Tibial nerve (tissue), 4 donors: ENCODE data around the gene CSF3. TPM values are rescaled to one million over a fixed set of nuclear protein-coding genes. Genes with fewer than 3 reads are reported as not detected.

ENCODE experiments used
- DNase-seq, 2 donors: peaks; one replicate each; pipeline ENCODE4 v3.0.0-alpha.2; 2019; ENCODE audit warnings: low spot score in 2 of 2
- H3K27ac ChIP-seq, 4 donors: fragments of 200-600 bp; sonication (generic) in 3 of 4; one replicate each; pipeline ENCODE4 v1.5.1; 2017 to 2019; ENCODE audit warnings: mild to moderate bottlenecking in 1 of 4
- H3K27me3 ChIP-seq, 2 donors: fragments of 200-600 bp; sonication (generic) in 1 of 2; one replicate each; pipeline versions ENCODE4 v1.5.1 to v1.6.0; 2017 to 2019
- H3K36me3 ChIP-seq, 3 donors: fragments of 200-600 bp; sonication (generic); one replicate each; pipeline ENCODE4 v1.5.1; 2018 to 2019
- H3K4me1 ChIP-seq, 4 donors: fragments of 200-600 bp; sonication (generic) in 3 of 4; one replicate each; pipeline ENCODE4 v1.5.1; 2017 to 2019
- H3K4me3 ChIP-seq, 4 donors: fragments of 200-600 bp; sonication (generic) in 3 of 4; one replicate each; pipeline ENCODE4 v1.5.1; 2017 to 2019; ENCODE audit warnings: mild to moderate bottlenecking in 1 of 4, moderate library complexity in 1 of 4
- H3K9me3 ChIP-seq, 4 donors: fragments of 200-600 bp; sonication (generic) in 3 of 4; one replicate each; pipeline ENCODE4 v1.5.1; 2017 to 2019
- EP300 ChIP-seq, 2 donors: sonication (generic); formaldehyde crosslinking; IDR thresholded peaks; one replicate each; pipeline ENCODE4 v1.6.1; 2017; ENCODE audit warnings: antibody characterized with exemption in 2 of 2, mild to moderate bottlenecking in 1 of 2
- POLR2A ChIP-seq, 2 donors: fragments of 450-650 bp; IDR thresholded peaks; one replicate each; pipeline ENCODE4 v1.6.1; 2017; ENCODE audit warnings: antibody characterized with exemption in 2 of 2, mild to moderate bottlenecking in 2 of 2, moderate library complexity in 2 of 2
- WGBS, 2 donors: methylation state at CpG; one replicate each; pipeline ENCODE4 v1.1.5; 2018; 5-methylcytosine and 5-hydroxymethylcytosine counted together
- total RNA-seq, 4 donors: library from RNA; depleted of rRNA; stranded (reverse); fragments of >200 nt; gene quantifications; one replicate each; pipeline ENCODE4 v1.1.0, GENCODE V29; 2016
- TF ChIP-seq, protein P1 (sequence below), 5 experiments: fragments of 200-600 bp in 3 of 5; fragments of 450-650 bp in 2 of 5; sonication (generic) in 3 of 5; IDR thresholded peaks; one replicate each; pipeline ENCODE4 v1.5.1; 2016 to 2019; ENCODE audit warnings: antibody characterized with exemption in 5 of 5, mild to moderate bottlenecking in 3 of 5, moderate library complexity in 2 of 5

Gene CSF3
- total RNA-seq, 4 donors from 2014 or later: 0.59 to 2.1 TPM; not detected in 2

DNA sequence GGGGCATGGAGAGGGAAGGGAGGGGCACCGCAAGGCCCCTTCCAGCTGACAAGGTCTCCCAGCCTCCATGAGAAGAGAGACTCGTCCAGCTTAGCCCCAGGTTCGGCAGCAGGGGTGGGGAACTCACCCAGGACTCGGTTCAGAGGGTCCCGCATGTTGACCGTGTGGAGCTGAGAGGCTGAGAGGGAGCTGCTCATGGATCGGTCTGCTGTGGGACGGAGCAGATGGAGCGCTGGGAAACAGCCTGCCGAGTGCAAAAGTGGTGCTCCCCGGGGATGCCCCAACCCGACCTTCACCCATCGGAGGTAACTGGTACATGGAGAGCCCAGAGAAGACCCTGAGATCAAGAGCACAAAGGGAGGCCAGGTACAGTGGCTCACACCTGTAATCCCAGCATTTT is 4.9 kb downstream of the CSF3 start:
- peaks cover 0 to 56% (median 6%) of the 10 kb centered on the region in 4 donors for H3K4me1 ChIP-seq
- no peak overlapping the region for H3K4me3 ChIP-seq
- WGBS, 2 donors: 77 to 87% methylated on average over 11 to 13 of the region's 13 CpGs
- H3K27ac ChIP-seq: no peak overlapping the region
- no peak for DNase-seq
- TF ChIP-seq POLR2A (IDR thresholded peaks at IDR 0.05) (no peak), EP300 (IDR thresholded peaks at IDR 0.05) (no peak)
- TF ChIP-seq, protein P1, sequence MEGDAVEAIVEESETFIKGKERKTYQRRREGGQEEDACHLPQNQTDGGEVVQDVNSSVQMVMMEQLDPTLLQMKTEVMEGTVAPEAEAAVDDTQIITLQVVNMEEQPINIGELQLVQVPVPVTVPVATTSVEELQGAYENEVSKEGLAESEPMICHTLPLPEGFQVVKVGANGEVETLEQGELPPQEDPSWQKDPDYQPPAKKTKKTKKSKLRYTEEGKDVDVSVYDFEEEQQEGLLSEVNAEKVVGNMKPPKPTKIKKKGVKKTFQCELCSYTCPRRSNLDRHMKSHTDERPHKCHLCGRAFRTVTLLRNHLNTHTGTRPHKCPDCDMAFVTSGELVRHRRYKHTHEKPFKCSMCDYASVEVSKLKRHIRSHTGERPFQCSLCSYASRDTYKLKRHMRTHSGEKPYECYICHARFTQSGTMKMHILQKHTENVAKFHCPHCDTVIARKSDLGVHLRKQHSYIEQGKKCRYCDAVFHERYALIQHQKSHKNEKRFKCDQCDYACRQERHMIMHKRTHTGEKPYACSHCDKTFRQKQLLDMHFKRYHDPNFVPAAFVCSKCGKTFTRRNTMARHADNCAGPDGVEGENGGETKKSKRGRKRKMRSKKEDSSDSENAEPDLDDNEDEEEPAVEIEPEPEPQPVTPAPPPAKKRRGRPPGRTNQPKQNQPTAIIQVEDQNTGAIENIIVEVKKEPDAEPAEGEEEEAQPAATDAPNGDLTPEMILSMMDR (IDR thresholded peaks at IDR 0.05): no peak
- H3K27me3 ChIP-seq: no peaks in the 10 kb centered on the region
- no peaks in the 10 kb centered on the region for H3K9me3 ChIP-seq
- H3K36me3 ChIP-seq: peaks cover 0 to 66% (median 0%) of the 10 kb centered on the region in 3 donors

DNA sequence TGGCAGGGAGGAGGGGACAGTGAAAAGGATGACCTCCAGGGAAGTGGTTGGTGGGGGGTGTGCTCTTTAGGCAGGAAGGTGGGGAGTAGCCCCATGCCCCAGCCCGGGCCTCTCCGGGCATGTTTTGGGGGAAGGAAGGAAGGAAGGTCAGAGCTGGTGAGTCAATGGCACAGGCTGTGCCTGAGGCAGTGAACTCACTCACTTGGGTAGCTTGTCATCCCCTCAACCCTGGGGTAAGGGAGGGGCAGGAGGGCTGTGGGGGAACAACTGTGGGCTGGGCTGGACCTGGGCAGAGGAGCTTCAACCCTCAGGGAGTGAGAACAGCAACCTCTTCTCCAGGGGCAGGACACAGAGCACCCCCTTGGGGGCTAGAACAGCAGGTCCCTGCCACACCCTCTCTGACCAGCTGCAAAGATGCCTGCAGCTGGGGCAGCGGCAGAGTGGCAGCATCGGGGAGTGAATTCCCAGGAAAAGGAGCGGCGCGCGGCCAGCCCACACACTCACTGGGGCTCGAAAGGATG is 6.3 kb downstream of the CSF3 start:
- no peaks in the 10 kb centered on the region for H3K27me3 ChIP-seq
- no peaks in the 10 kb centered on the region for H3K9me3 ChIP-seq
- peaks cover 0 to 60% (median 6%) of the 10 kb centered on the region in 4 donors for H3K4me1 ChIP-seq
- TF ChIP-seq POLR2A (IDR thresholded peaks at IDR 0.05) (no peak), EP300 (IDR thresholded peaks at IDR 0.05) (peak in 1 of 2 donors; percentile 24)
- no peak overlapping the region for H3K4me3 ChIP-seq
- 56 to 71% methylated on average over 9 of the region's 9 CpGs for WGBS, 2 donors
- DNase-seq: no peak
- H3K36me3 ChIP-seq: peaks cover 0 to 80% (median 7%) of the 10 kb centered on the region in 3 donors
- H3K27ac ChIP-seq: peak overlapping the region in 3 of 4 donors; percentile 27 to 72 (median 52)

- Histone ChIP-seq H3K27me3 (no peaks in the 10 kb centered on the region), H3K4me1 (peaks cover 0 to 67% (median 12%) of the 10 kb centered on the region in 4 donors)
These were observed 7.3 kb downstream of the CSF3 start for GRCh38 chr17:40022497-40022896.

GRCh38 chr17:40022961-40023541 is 7.8 kb downstream of the CSF3 start:
- Histone ChIP-seq H3K27me3 (no peaks in the 10 kb centered on the region), H3K9me3 (no peaks in the 10 kb centered on the region), H3K4me3 (no peak overlapping the region), H3K27ac (no peak overlapping the region), H3K4me1 (peaks cover 0 to 61% (median 10%) of the 10 kb centered on the region in 4 donors), H3K36me3 (peaks cover 0 to 92% (median 12%) of the 10 kb centered on the region in 3 donors)
- no peak for DNase-seq
- TF ChIP-seq POLR2A (IDR thresholded peaks at IDR 0.05) (no peak), EP300 (IDR thresholded peaks at IDR 0.05) (no peak)
- TF ChIP-seq, protein P1 (IDR thresholded peaks at IDR 0.05): no peak
- WGBS, 2 donors: 86 to 87% methylated on average over 11 to 18 of the region's 19 CpGs

More at GRCh38 chr17:40022497-40022896, 7.3 kb downstream of the CSF3 start:
- 85 to 90% methylated on average over 6 to 9 of the region's 9 CpGs for WGBS, 2 donors
- DNase-seq: no peak
- peak overlapping the region in 1 of 4 donors; percentile 72 for H3K27ac ChIP-seq
- H3K9me3 ChIP-seq: no peaks in the 10 kb centered on the region
- TF ChIP-seq, protein P1 (IDR thresholded peaks at IDR 0.05): no peak
- TF ChIP-seq POLR2A (IDR thresholded peaks at IDR 0.05) (no peak), EP300 (IDR thresholded peaks at IDR 0.05) (no peak)
- peaks cover 0 to 86% (median 7%) of the 10 kb centered on the region in 3 donors for H3K36me3 ChIP-seq
- H3K4me3 ChIP-seq: no peak overlapping the region

DNA sequence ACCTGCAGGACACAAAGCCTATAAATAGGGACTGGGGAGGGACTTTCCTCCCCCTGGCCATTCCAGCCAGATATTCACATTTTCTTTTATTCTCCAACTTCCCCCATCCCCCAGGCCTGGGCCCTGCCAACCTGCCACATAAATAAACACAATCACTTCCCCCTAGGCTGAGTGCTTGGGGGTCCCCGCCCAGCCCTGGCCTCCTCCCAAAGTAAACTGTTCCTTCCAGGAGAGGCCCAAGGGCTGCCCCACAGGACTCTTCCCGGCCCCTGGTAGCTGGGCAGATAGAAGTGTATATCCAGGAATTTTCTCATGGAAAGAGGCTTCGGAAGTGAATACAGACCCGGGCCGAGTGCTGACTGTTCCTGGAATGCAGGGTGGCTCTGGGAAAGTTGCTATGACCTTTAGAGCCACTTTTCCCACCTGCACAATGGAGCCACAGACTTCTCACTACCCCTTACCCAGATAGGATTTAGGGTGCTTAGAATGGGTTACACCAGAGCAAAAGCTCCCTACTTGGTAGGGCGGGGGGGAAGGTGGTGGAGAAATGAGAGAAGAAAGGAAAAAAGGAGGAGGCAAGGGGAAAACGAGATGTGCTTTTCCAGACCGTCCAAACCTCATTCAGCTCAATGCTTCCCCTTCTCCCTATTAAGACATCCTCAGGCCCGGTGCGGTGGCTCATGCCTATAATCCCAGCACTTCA is 8.5 kb downstream of the CSF3 start:
- no peak overlapping the region for H3K27ac ChIP-seq
- peaks cover 0 to 94% (median 14%) of the 10 kb centered on the region in 3 donors for H3K36me3 ChIP-seq
- no peak for DNase-seq

More for the DNA sequence above, 8.5 kb downstream of the CSF3 start:
- H3K9me3 ChIP-seq: no peaks in the 10 kb centered on the region
- WGBS, 2 donors: 66 to 68% methylated on average over 10 of the region's 10 CpGs
- no peaks in the 10 kb centered on the region for H3K27me3 ChIP-seq
- TF ChIP-seq POLR2A (IDR thresholded peaks at IDR 0.05): no peak
- peak in 1 of 2 donors; percentile 31 for TF ChIP-seq EP300 (IDR thresholded peaks at IDR 0.05)
- TF ChIP-seq, protein P1 (IDR thresholded peaks at IDR 0.05): no peak
- H3K4me3 ChIP-seq: no peak overlapping the region
- peaks cover 0 to 54% (median 6%) of the 10 kb centered on the region in 4 donors for H3K4me1 ChIP-seq
